ENCODE data around the gene KIAA1143.

DNA sequence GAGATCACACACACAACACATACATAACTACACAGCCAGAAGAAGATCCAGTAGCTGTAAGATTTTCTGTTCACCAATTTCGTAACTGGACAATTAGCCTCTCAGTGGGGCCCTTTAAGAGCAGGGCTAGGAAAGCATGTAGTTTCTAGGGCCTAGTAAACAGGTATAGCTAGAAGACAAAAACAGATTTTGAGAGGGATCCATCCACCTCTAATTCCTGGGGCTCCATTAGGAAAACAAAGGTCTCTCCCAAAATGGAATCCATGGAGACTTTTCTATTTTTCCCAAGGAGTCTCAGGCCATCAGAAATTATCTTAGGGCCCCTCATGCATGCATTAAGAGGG lies 10.7 kb upstream of the KIAA1143 start:
- TF ChIP-seq TAF1 (IDR thresholded peaks at IDR 0.05; ENCODE audit: control insufficient read depth, extremely low read depth, insufficient read depth, low read length, severe bottlenecking) (no peak), SMAD3 (CRISPR knock-in tag; conservative IDR thresholded peaks at IDR 0.05) (no peak)

Measured in K562 (cell line).